Hepatocyte (in vitro differentiated cells): Measurements from ENCODE around the gene CCIN. TPM values are rescaled to one million over a fixed set of nuclear protein-coding genes. Genes with fewer than 3 reads are reported as not detected.
"Not testable (repeated sequence)": the region's sequence is repeated elsewhere in the genome, so short reads cannot be mapped to it uniquely, and the experiment has no call there.

Experiments
- DNase-seq: peaks from one replicate; pipeline ENCODE4 v3.0.0-alpha.2; 2016; ENCODE audit warnings: low spot score
- H2AFZ ChIP-seq: fragments of 200-600 bp; sonication (generic); 2 replicates; pipeline ENCODE4 v1.6.0; 2016; ENCODE audit warnings: antibody characterized with exemption, mild to moderate bottlenecking
- H3K27ac ChIP-seq: fragments of 200-600 bp; sonication (generic); 2 replicates; pipeline ENCODE4 v1.5.1; 2016; ENCODE audit warnings: mild to moderate bottlenecking
- H3K27me3 ChIP-seq: fragments of 200-600 bp; sonication (generic); 2 replicates; pipeline ENCODE4 v1.6.1; 2016
- H3K36me3 ChIP-seq: fragments of 200-600 bp; sonication (generic); replicated peaks from 2 replicates; pipeline ENCODE4 v1.5.1; 2016; ENCODE audit warnings: low read depth; ENCODE audit not compliant: insufficient read depth
- H3K4me1 ChIP-seq: fragments of 200-600 bp; sonication (generic); 2 replicates; pipeline ENCODE4 v1.5.1; 2016; ENCODE audit warnings: mild to moderate bottlenecking, moderate library complexity; ENCODE audit not compliant: insufficient read depth
- H3K4me2 ChIP-seq: fragments of 200-600 bp; sonication (generic); 2 replicates; pipeline ENCODE4 v1.6.0; 2016
- H3K4me3 ChIP-seq: fragments of 200-600 bp; sonication (generic); 2 replicates; pipeline ENCODE4 v1.5.1; 2016; ENCODE audit warnings: mild to moderate bottlenecking
- H3K79me2 ChIP-seq: fragments of 200-600 bp; sonication (generic); 2 replicates; pipeline ENCODE4 v1.6.0; 2017; ENCODE audit warnings: mild to moderate bottlenecking
- H3K9me2 ChIP-seq: fragments of 200-600 bp; sonication (generic); replicated peaks from 2 replicates; pipeline ENCODE4 v1.6.0; 2017; ENCODE audit warnings: mild to moderate bottlenecking; ENCODE audit not compliant: insufficient read depth
- H3K9me3 ChIP-seq: fragments of 200-600 bp; sonication (generic); 2 replicates; pipeline ENCODE4 v1.5.1; 2016; ENCODE audit warnings: low read depth, mild to moderate bottlenecking
- H4K20me1 ChIP-seq: fragments of 200-600 bp; sonication (generic); 2 replicates; pipeline ENCODE4 v1.6.0; 2016; ENCODE audit warnings: mild to moderate bottlenecking; ENCODE audit not compliant: insufficient read depth, poor library complexity, severe bottlenecking
- CTCF ChIP-seq: fragments of 200-600 bp; sonication (generic); IDR thresholded peaks from 2 replicates; pipeline ENCODE4 v1.5.1; 2016; ENCODE audit warnings: antibody characterized with exemption, mild to moderate bottlenecking; ENCODE audit not compliant: poor library complexity
- EZH2 ChIP-seq: fragments of 200-600 bp; sonication (generic); IDR thresholded peaks from 2 replicates; pipeline ENCODE4 v1.6.1; 2016; ENCODE audit warnings: antibody characterized with exemption, mild to moderate bottlenecking, borderline replicate concordance
- EZH2phosphoT487 ChIP-seq: fragments of 200-600 bp; sonication (generic); IDR thresholded peaks from one replicate; pipeline ENCODE4 v1.6.1; 2018; ENCODE audit warnings: antibody characterized with exemption, mild to moderate bottlenecking, low read depth, moderate library complexity; ENCODE audit not compliant: unreplicated experiment, severe bottlenecking
- WGBS: methylation state at CpG from one replicate; pipeline ENCODE4 v1.1.6; 2016; ENCODE audit warnings: low lambda C conversion rate; ENCODE audit errors: missing lambda C conversion rate; 5-methylcytosine and 5-hydroxymethylcytosine counted together
- polyA plus RNA-seq: library from polyadenylated mRNA; unstranded; fragments of >200 nt; fragmentation: Nextera tagmentation; extraction: Ambion mirVana; gene quantifications from 2 replicates; pipeline ENCODE4 v1.2.1, GENCODE V29; 2016
- total RNA-seq: library from RNA; depleted of rRNA; stranded (reverse); fragments of >200 nt; gene quantifications from 2 replicates; pipeline ENCODE4 v1.2.3, GENCODE V29; 2014

The CCIN gene
- total and polyA plus RNA-seq, 2 experiments from 2014 or later, result not detected

GRCh38 chr9:36156116-36156515, 13.1 kb upstream of the CCIN start:
- Histone ChIP-seq H3K79me2 (no peaks in the 10 kb centered on the region), H3K4me1 (no peaks in the 10 kb centered on the region), H3K9me2 (no peaks in the 10 kb centered on the region), H3K27ac (no peak overlapping the region), H3K4me2 (no peak overlapping the region), H3K4me3 (no peak overlapping the region), H4K20me1 (no peaks in the 10 kb centered on the region), H3K36me3 (no peaks in the 10 kb centered on the region), H3K9me3 (no peaks in the 10 kb centered on the region), H3K27me3 (no peaks in the 10 kb centered on the region), H2AFZ (no peak overlapping the region)
- DNase-seq, result no peak
- WGBS, result 90% methylated on average over 6 of the region's 6 CpGs
- TF ChIP-seq CTCF (no peak), EZH2 (no peak), EZH2phosphoT487 (no peak)

GRCh38 chr9:36158122-36158521, 11.1 kb upstream of the CCIN start:
- no peaks in the 10 kb centered on the region for H3K9me3 ChIP-seq
- no peaks in the 10 kb centered on the region for H3K27me3 ChIP-seq
- WGBS, result 95% methylated on average over 2 of the region's 2 CpGs
- no peak overlapping the region for H3K4me3 ChIP-seq
- TF ChIP-seq EZH2 (no peak), CTCF (no peak)
- no peaks in the 10 kb centered on the region for H3K9me2 ChIP-seq
- no peaks in the 10 kb centered on the region for H3K79me2 ChIP-seq
- H3K27ac ChIP-seq, result no peak overlapping the region
- no peak for DNase-seq
- H2AFZ ChIP-seq, result no peak overlapping the region
- H3K36me3 ChIP-seq, result no peaks in the 10 kb centered on the region
- no peaks in the 10 kb centered on the region for H4K20me1 ChIP-seq
- peaks cover 9% of the 10 kb centered on the region for H3K4me1 ChIP-seq
- H3K4me2 ChIP-seq, result no peak overlapping the region

GRCh38 chr9:36158917-36159316, 10.3 kb upstream of the CCIN start:
- WGBS, result 96% methylated on average over 7 of the region's 7 CpGs
- H3K4me1 ChIP-seq, result peaks cover 17% of the 10 kb centered on the region
- no peak overlapping the region for H3K4me3 ChIP-seq

DNA sequence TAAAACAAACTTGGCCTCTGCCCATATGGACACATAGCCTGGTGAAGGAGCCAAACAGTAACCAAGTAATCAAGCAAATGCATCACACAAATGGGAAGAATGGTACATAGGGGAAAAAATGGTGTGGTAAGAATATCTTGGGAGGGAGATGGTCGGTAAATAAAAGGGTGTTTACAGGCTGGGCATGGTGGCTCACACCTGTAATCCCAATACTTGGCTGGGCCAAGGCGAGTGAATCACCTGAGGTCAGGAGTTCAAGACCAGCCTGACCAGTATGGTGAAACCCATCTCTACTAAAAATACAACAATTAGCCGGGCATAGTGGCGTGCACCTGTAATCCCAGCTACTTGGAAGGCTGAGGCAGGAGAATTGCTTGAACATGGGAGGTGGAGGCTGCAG, 9.7 kb upstream of the CCIN start:
- peaks cover 17% of the 10 kb centered on the region for H3K4me1 ChIP-seq
- not testable (repeated sequence) for H3K27ac ChIP-seq

More at GRCh38 chr9:36158917-36159316, 10.3 kb upstream of the CCIN start:
- H2AFZ ChIP-seq, result no peak overlapping the region
- H3K36me3 ChIP-seq, result no peaks in the 10 kb centered on the region
- DNase-seq, result no peak
- no peaks in the 10 kb centered on the region for H4K20me1 ChIP-seq
- H3K9me2 ChIP-seq, result no peaks in the 10 kb centered on the region
- no peaks in the 10 kb centered on the region for H3K9me3 ChIP-seq
- H3K79me2 ChIP-seq, result no peaks in the 10 kb centered on the region
- no peak for TF ChIP-seq EZH2phosphoT487
- TF ChIP-seq EZH2, result no peak
- no peak for TF ChIP-seq CTCF
- H3K27me3 ChIP-seq, result no peaks in the 10 kb centered on the region
- no peak overlapping the region for H3K27ac ChIP-seq
- H3K4me2 ChIP-seq, result no peak overlapping the region

GRCh38 chr9:36160126-36160525, 9.1 kb upstream of the CCIN start:
- H3K27ac ChIP-seq, H3K27me3 ChIP-seq, H3K9me2 ChIP-seq, H3K4me2 ChIP-seq, H3K79me2 ChIP-seq, DNase-seq, H3K9me3 ChIP-seq, H4K20me1 ChIP-seq, H2AFZ ChIP-seq, H3K4me3 ChIP-seq, H3K36me3 ChIP-seq: not testable (repeated sequence)
- H3K4me1 ChIP-seq, result peaks cover 17% of the 10 kb centered on the region
- 84% methylated on average over 11 of the region's 11 CpGs for WGBS

More for the DNA sequence above, 9.7 kb upstream of the CCIN start:
- not testable (repeated sequence) for H3K4me3 ChIP-seq, H3K27me3 ChIP-seq, DNase-seq, H4K20me1 ChIP-seq, H3K79me2 ChIP-seq, H3K9me2 ChIP-seq, H2AFZ ChIP-seq, H3K4me2 ChIP-seq, H3K9me3 ChIP-seq, H3K36me3 ChIP-seq
- 98% methylated on average over 4 of the region's 4 CpGs for whole genome bisulfite sequencing
